GM19043 (cell line): Measurements from ENCODE around the gene MEGF10.
"Not testable (repeated sequence)": the region's sequence is repeated elsewhere in the genome, so short reads cannot be mapped to it uniquely, and the experiment has no call there.

Experiments used
- ATAC-seq: cut with Tn5 transposase; IDR thresholded peaks from one replicate; pipeline ENCODE4 v1.9.1; 2021; ENCODE audit warnings: low read depth; ENCODE audit not compliant: unreplicated experiment

The MEGF10 gene

GRCh38 chr5:127290019-127290945, at the start of gene MEGF10:
MEGF10 (plus strand) TSS chr5:127290796; CDS start chr5:127331309, 40,513 bp downstream.
- ATAC-seq: peak; percentile 57

GRCh38 chr5:127243011-127243410, 47.6 kb upstream of the MEGF10 start:
- ATAC-seq: no peak

GRCh38 chr5:127254729-127255284, 35.8 kb upstream of the MEGF10 start:
- no peak for ATAC-seq

GRCh38 chr5:127256886-127257597, 33.6 kb upstream of the MEGF10 start:
- ATAC-seq: no peak

- ATAC-seq: no peak
These were observed 29.9 kb upstream of the MEGF10 start for GRCh38 chr5:127260686-127261085.

GRCh38 chr5:127265473-127265872, 25.1 kb upstream of the MEGF10 start:
- not testable (repeated sequence) for ATAC-seq

GRCh38 chr5:127268342-127268741, 22.3 kb upstream of the MEGF10 start:
- ATAC-seq: not testable (repeated sequence)

- not testable (repeated sequence) for ATAC-seq
These were observed 19.9 kb upstream of the MEGF10 start for GRCh38 chr5:127270713-127271112.

- no peak for ATAC-seq
These were observed 14.9 kb upstream of the MEGF10 start for GRCh38 chr5:127275641-127276193.

GRCh38 chr5:127280491-127281220, 9.9 kb upstream of the MEGF10 start:
- ATAC-seq: no peak

GRCh38 chr5:127281609-127282008, 9.0 kb upstream of the MEGF10 start:
- ATAC-seq: no peak

GRCh38 chr5:127288676-127289075, 1.9 kb upstream of the MEGF10 start:
- no peak for ATAC-seq

- no peak for ATAC-seq
These were observed 524 bp downstream of the MEGF10 start for GRCh38 chr5:127290946-127291693.

GRCh38 chr5:127292030-127292735, 1.6 kb downstream of the MEGF10 start:
- ATAC-seq: no peak

GRCh38 chr5:127293373-127293772, 2.8 kb downstream of the MEGF10 start:
- ATAC-seq: no peak

- ATAC-seq: no peak
These were observed 4.2 kb downstream of the MEGF10 start for GRCh38 chr5:127294829-127295228.

- no peak for ATAC-seq
These were observed 4.9 kb downstream of the MEGF10 start for GRCh38 chr5:127295454-127295853.

GRCh38 chr5:127296321-127296720, 5.7 kb downstream of the MEGF10 start:
- no peak for ATAC-seq

- ATAC-seq: not testable (repeated sequence)
These were observed 6.3 kb downstream of the MEGF10 start for GRCh38 chr5:127296894-127297293.
